BLaER1 (cell line): ENCODE measurements around the gene MAPK8IP1.

ENCODE experiments used
- H3K27ac ChIP-seq: shearing (Covaris generic); formaldehyde crosslinking; 2 replicates; pipeline ENCODE4 v1.8.1; 2022
- H3K27me3 ChIP-seq: shearing (Covaris generic); formaldehyde crosslinking; 2 replicates; pipeline ENCODE4 v1.8.1; 2022
- H3K36me3 ChIP-seq: shearing (Covaris generic); formaldehyde crosslinking; 2 replicates; pipeline ENCODE4 v1.8.1; 2022
- H3K4me1 ChIP-seq: shearing (Covaris generic); formaldehyde crosslinking; 2 replicates; pipeline ENCODE4 v1.8.1; 2022
- H3K4me2 ChIP-seq: shearing (Covaris generic); formaldehyde crosslinking; 2 replicates; pipeline ENCODE4 v1.8.1; 2022
- H3K4me3 ChIP-seq: shearing (Covaris generic); formaldehyde crosslinking; 2 replicates; pipeline ENCODE4 v1.8.1; 2022
- H3K9ac ChIP-seq: shearing (Covaris generic); formaldehyde crosslinking; 2 replicates; pipeline ENCODE4 v1.8.1; 2022
- H3K9me3 ChIP-seq: shearing (Covaris generic); formaldehyde crosslinking; 2 replicates; pipeline ENCODE4 v1.8.1; 2022
- H4K20me1 ChIP-seq: shearing (Covaris generic); formaldehyde crosslinking; 2 replicates; pipeline ENCODE4 v1.8.1; 2022
- Cebpa-rat ChIP-seq: shearing (Covaris generic); IDR thresholded peaks from 2 replicates; pipeline ENCODE4 v1.8.1; 2022

MAPK8IP1 gene

DNA sequence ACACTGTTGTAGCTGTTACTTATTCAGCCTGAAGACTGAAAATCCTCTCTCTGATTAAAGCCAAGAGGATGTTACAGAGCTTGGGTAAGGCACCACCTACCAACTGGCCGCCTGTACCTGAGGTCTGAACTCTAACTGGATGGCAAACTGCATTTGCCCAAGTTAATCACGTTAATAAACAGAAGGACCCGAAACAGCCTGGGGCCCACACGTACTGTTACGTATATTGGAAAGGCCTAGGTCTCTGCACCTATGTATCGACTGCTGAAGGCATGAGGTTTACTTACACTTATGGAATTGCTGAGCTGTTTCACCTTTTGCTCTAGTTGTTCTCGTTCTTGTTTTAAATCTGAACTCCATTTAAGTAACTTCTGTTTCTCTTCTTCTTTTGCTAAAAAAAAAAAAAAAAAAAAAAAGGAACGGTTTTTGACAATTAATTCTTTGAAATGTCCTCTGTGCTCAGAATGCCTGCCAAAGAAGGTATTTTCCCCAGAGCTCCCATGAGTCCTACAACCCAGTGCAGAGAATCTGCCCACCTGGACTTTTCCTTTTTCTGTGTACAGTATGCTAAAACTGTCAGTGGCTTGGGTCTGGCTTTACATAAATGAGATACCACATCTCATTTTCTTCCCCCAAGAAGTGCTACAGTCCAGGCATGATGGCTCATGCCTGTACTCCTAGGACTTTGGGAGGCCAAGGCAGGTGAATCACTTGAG lies 50.1 kb downstream of the MAPK8IP1 start:
- H3K4me2 ChIP-seq: no peak overlapping the region
- no peak overlapping the region for H3K27ac ChIP-seq
- peaks cover 36% of the 10 kb centered on the region for H3K36me3 ChIP-seq
- H4K20me1 ChIP-seq: peaks cover 13% of the 10 kb centered on the region
- peaks cover 76% of the 10 kb centered on the region for H3K4me1 ChIP-seq
- no peak overlapping the region for H3K9ac ChIP-seq
- H3K27me3 ChIP-seq: peaks cover 33% of the 10 kb centered on the region; the same call in 1 of the 2 replicates
- no peak overlapping the region for H3K4me3 ChIP-seq
- TF ChIP-seq Cebpa-rat: no peak
- no peaks in the 10 kb centered on the region for H3K9me3 ChIP-seq

DNA sequence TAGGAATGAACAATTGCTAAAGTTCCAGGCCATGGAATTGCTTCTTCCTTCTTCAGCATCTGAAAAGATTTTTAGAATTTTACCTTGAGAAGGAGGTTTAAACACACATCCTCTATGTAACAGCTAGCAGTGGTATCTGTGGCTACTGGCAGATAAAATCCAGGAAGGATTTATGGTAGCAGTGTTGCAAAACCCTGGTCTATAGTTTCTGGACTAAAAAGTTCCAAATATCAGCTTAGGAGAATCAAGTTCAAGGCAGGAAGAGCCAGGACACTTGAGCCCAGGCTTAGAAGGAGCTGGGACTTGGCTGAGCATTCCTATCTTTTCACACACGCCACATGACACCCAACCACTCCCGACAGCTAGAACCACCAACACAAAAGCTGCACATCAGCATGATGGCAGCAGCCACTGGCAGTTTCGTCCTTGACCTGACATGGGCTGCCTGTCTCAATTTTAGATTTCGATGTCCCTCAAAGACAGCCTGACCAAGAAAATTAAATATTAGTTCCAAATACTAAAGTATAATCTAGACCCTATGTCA lies 51.1 kb downstream of the MAPK8IP1 start:
- Histone ChIP-seq H3K36me3 (peaks cover 36% of the 10 kb centered on the region), H3K4me3 (no peak overlapping the region), H3K27me3 (peaks cover 33% of the 10 kb centered on the region; the same call in 1 of the 2 replicates), H3K4me1 (peaks cover 65% of the 10 kb centered on the region), H3K27ac (no peak overlapping the region), H3K4me2 (no peak overlapping the region), H3K9ac (no peak overlapping the region), H3K9me3 (no peaks in the 10 kb centered on the region), H4K20me1 (peaks cover 13% of the 10 kb centered on the region)
- no peak for TF ChIP-seq Cebpa-rat

DNA sequence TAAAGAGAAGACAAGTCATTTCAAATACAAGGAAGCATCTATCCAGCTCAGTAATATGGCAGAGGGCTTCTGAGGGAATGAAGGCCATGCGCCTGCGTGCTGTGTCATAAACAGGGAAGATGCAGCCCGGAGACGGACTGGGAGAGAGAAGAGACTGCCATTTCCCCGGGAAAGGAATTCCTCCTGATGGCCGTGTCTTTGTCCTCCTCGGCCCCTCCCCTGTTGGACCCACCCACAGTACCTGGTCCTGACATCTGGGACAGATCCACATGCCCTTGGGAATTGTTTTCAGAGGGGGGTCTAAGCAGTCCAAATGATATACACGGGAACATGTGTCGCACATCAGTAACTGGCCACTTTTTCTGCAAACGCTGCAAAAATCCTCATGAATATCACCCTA lies 52.5 kb downstream of the MAPK8IP1 start:
- H3K27me3 ChIP-seq: peaks cover 23% of the 10 kb centered on the region; the same call in 1 of the 2 replicates
- H3K36me3 ChIP-seq: peaks cover 43% of the 10 kb centered on the region
- no peak overlapping the region for H3K9ac ChIP-seq
- no peak overlapping the region for H3K4me3 ChIP-seq
- H3K4me2 ChIP-seq: peak overlapping the region; percentile 47; the same call in 1 of the 2 replicates
- H3K27ac ChIP-seq: no peak overlapping the region
- H3K9me3 ChIP-seq: no peaks in the 10 kb centered on the region
- no peak for TF ChIP-seq Cebpa-rat
- peaks cover 13% of the 10 kb centered on the region for H4K20me1 ChIP-seq
- H3K4me1 ChIP-seq: peaks cover 52% of the 10 kb centered on the region

GRCh38 chr11:45939836-45940235 lies 54.4 kb downstream of the MAPK8IP1 start:
- Histone ChIP-seq H3K27ac (no peak overlapping the region), H3K9me3 (no peaks in the 10 kb centered on the region), H4K20me1 (peaks cover under 1% of the 10 kb centered on the region; the same call in 1 of the 2 replicates), H3K36me3 (peaks cover 53% of the 10 kb centered on the region), H3K4me2 (no peak overlapping the region), H3K27me3 (peaks cover 4% of the 10 kb centered on the region; the same call in 1 of the 2 replicates), H3K4me1 (peaks cover 33% of the 10 kb centered on the region), H3K9ac (no peak overlapping the region), H3K4me3 (no peak overlapping the region)
- TF ChIP-seq Cebpa-rat: no peak

DNA sequence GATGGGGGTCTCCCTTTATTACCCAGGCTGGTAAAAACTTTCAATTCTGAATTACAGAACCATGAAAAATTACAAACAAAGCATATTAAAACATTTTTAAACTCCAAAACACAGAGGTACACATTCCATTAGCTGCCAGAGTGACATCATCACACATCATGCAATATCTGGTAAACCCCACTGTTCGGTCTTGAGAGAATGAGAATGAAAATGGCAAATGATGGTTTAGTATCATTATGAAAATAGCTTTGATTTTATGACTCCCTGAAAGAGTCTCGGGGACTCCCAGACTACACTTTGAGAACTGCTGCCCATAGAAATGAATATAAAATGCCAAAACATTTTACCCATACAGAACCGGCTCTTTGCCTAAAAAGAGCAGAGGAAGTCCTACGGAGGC lies 55.8 kb downstream of the MAPK8IP1 start:
- Histone ChIP-seq H4K20me1 (no peaks in the 10 kb centered on the region), H3K27ac (no peak overlapping the region)

GRCh38 chr11:45942381-45942780 lies 56.9 kb downstream of the MAPK8IP1 start:
- Histone ChIP-seq H3K36me3 (peaks cover 54% of the 10 kb centered on the region), H3K9ac (no peak overlapping the region), H3K27me3 (no peaks in the 10 kb centered on the region), H3K4me1 (peaks cover 21% of the 10 kb centered on the region), H4K20me1 (no peaks in the 10 kb centered on the region), H3K4me3 (no peak overlapping the region), H3K27ac (no peak overlapping the region), H3K4me2 (no peak overlapping the region), H3K9me3 (no peaks in the 10 kb centered on the region)
- TF ChIP-seq Cebpa-rat: no peak

More for the DNA sequence above, 55.8 kb downstream of the MAPK8IP1 start:
- H3K27me3 ChIP-seq: no peaks in the 10 kb centered on the region
- peaks cover 53% of the 10 kb centered on the region for H3K36me3 ChIP-seq
- no peak overlapping the region for H3K4me3 ChIP-seq
- H3K9me3 ChIP-seq: no peaks in the 10 kb centered on the region
- peaks cover 21% of the 10 kb centered on the region for H3K4me1 ChIP-seq
- no peak for TF ChIP-seq Cebpa-rat
- H3K4me2 ChIP-seq: no peak overlapping the region
- H3K9ac ChIP-seq: no peak overlapping the region

GRCh38 chr11:45945397-45945999 lies 60.0 kb downstream of the MAPK8IP1 start:
- Histone ChIP-seq H4K20me1 (no peaks in the 10 kb centered on the region), H3K9ac (no peak overlapping the region), H3K27me3 (no peaks in the 10 kb centered on the region), H3K9me3 (no peaks in the 10 kb centered on the region), H3K4me2 (no peak overlapping the region), H3K36me3 (peaks cover 78% of the 10 kb centered on the region), H3K27ac (no peak overlapping the region), H3K4me1 (no peaks in the 10 kb centered on the region), H3K4me3 (no peak overlapping the region)
- TF ChIP-seq Cebpa-rat: no peak

- Histone ChIP-seq H4K20me1 (no peaks in the 10 kb centered on the region), H3K4me2 (no peak overlapping the region), H3K27me3 (no peaks in the 10 kb centered on the region), H3K36me3 (peaks cover 93% of the 10 kb centered on the region), H3K4me1 (no peaks in the 10 kb centered on the region), H3K27ac (no peak overlapping the region), H3K9ac (no peak overlapping the region), H3K9me3 (no peaks in the 10 kb centered on the region), H3K4me3 (no peak overlapping the region)
- TF ChIP-seq Cebpa-rat: no peak
Observed at GRCh38 chr11:45947885-45948284, 62.4 kb downstream of the MAPK8IP1 start.

- Histone ChIP-seq H4K20me1 (no peaks in the 10 kb centered on the region), H3K4me3 (no peak overlapping the region), H3K27me3 (no peaks in the 10 kb centered on the region), H3K27ac (no peak overlapping the region), H3K4me2 (no peak overlapping the region), H3K9me3 (no peaks in the 10 kb centered on the region), H3K36me3 (peaks cover 93% of the 10 kb centered on the region), H3K9ac (no peak overlapping the region), H3K4me1 (no peaks in the 10 kb centered on the region)
- TF ChIP-seq Cebpa-rat: no peak
Observed at GRCh38 chr11:45948356-45948755, 62.9 kb downstream of the MAPK8IP1 start.

DNA sequence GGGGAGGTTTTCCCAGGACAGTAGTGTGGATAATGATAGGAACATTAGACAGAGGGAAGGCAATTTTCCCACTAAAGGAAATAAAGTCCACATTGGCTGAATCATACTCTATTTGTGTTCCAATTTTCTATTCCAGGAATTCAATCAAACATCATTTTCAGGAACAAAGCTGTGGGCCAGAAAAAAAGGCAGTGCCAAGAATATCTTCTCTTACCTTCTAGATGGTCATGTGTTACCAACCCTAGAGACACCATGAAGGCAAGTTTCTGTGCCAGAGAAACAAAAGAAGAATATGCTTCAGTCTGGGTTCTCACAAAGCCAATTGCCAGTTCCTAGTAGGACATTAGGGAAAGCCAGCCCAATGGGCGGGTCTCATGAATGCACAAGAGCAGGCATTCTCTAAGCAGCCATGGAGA lies 64.5 kb downstream of the MAPK8IP1 start:
- H3K4me3 ChIP-seq: no peak overlapping the region
- peaks cover 90% of the 10 kb centered on the region for H3K36me3 ChIP-seq
- H3K9me3 ChIP-seq: no peaks in the 10 kb centered on the region
- no peak overlapping the region for H3K27ac ChIP-seq
- H3K4me2 ChIP-seq: no peak overlapping the region
- H3K4me1 ChIP-seq: no peaks in the 10 kb centered on the region
- TF ChIP-seq Cebpa-rat: no peak
- H3K9ac ChIP-seq: no peak overlapping the region
- H3K27me3 ChIP-seq: no peaks in the 10 kb centered on the region
- H4K20me1 ChIP-seq: no peaks in the 10 kb centered on the region
